HCT116 (cell line): ENCODE data around the gene C3orf52.

ENCODE experiments used
- EZH2 ChIP-seq: fragments of 200-600 bp; sonication (generic); IDR thresholded peaks from 2 replicates; pipeline ENCODE4 v1.6.1; 2017; ENCODE audit warnings: antibody characterized with exemption, mixed run types
- EZH2phosphoT487 ChIP-seq: fragments of 200-600 bp; IDR thresholded peaks from 2 replicates; pipeline ENCODE4 v1.6.1; 2018; ENCODE audit warnings: antibody characterized with exemption, borderline replicate concordance
- JUND ChIP-seq: IDR thresholded peaks from 2 replicates; pipeline ENCODE4 v1.6.1; 2012
- POLR2A ChIP-seq: IDR thresholded peaks from 2 replicates; pipeline ENCODE4 v1.7.0; 2011; ENCODE audit warnings: borderline replicate concordance; ENCODE audit not compliant: insufficient read depth, insufficient read length; ENCODE audit errors: extremely low read depth
- RAD21 ChIP-seq: IDR thresholded peaks from 2 replicates; pipeline ENCODE4 v1.6.1; 2012; ENCODE audit warnings: low read depth, mild to moderate bottlenecking
- SP1 ChIP-seq: IDR thresholded peaks from 2 replicates; pipeline ENCODE4 v1.6.1; 2012; ENCODE audit warnings: low read depth
- ZNF274 ChIP-seq: fragments of 200-500 bp; sonication (Bioruptor generic); IDR thresholded peaks from 2 replicates; pipeline ENCODE4 v1.6.1; 2014; ENCODE audit warnings: mild to moderate bottlenecking, low read depth, low read length, inconsistent platforms
- TF ChIP-seq, protein P1 (sequence below): IDR thresholded peaks from 2 replicates; pipeline ENCODE4 v1.6.1; 2011; ENCODE audit warnings: mild to moderate bottlenecking, low read length, moderate library complexity; ENCODE audit not compliant: insufficient replicate concordance; ENCODE audit errors: extremely low read depth
- TF ChIP-seq, protein P2 (sequence below), 3 experiments: fragments of 200-600 bp in 1 of 3; sonication (generic) in 1 of 3; IDR thresholded peaks in 2 of 3; conservative IDR thresholded peaks in 1 of 3; 2 replicates each; pipeline ENCODE4 v1.5.1; 2012 to 2017; ENCODE audit warnings: low read depth in 2 of 3, low read length in 2 of 3, antibody characterized with exemption in 1 of 3, borderline replicate concordance in 1 of 3, control low read depth in 1 of 3, mild to moderate bottlenecking in 1 of 3, mixed read lengths in 1 of 3, mixed run types in 1 of 3, moderate library complexity in 1 of 3; ENCODE audit not compliant: insufficient read depth in 1 of 3

- no peak for TF ChIP-seq RAD21
- no peak for TF ChIP-seq ZNF274
- TF ChIP-seq POLR2A, result no peak
- no peak for TF ChIP-seq JUND
- TF ChIP-seq, protein P1, sequence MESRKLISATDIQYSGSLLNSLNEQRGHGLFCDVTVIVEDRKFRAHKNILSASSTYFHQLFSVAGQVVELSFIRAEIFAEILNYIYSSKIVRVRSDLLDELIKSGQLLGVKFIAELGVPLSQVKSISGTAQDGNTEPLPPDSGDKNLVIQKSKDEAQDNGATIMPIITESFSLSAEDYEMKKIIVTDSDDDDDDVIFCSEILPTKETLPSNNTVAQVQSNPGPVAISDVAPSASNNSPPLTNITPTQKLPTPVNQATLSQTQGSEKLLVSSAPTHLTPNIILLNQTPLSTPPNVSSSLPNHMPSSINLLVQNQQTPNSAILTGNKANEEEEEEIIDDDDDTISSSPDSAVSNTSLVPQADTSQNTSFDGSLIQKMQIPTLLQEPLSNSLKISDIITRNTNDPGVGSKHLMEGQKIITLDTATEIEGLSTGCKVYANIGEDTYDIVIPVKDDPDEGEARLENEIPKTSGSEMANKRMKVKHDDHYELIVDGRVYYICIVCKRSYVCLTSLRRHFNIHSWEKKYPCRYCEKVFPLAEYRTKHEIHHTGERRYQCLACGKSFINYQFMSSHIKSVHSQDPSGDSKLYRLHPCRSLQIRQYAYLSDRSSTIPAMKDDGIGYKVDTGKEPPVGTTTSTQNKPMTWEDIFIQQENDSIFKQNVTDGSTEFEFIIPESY, result no peak
- TF ChIP-seq, protein P2, sequence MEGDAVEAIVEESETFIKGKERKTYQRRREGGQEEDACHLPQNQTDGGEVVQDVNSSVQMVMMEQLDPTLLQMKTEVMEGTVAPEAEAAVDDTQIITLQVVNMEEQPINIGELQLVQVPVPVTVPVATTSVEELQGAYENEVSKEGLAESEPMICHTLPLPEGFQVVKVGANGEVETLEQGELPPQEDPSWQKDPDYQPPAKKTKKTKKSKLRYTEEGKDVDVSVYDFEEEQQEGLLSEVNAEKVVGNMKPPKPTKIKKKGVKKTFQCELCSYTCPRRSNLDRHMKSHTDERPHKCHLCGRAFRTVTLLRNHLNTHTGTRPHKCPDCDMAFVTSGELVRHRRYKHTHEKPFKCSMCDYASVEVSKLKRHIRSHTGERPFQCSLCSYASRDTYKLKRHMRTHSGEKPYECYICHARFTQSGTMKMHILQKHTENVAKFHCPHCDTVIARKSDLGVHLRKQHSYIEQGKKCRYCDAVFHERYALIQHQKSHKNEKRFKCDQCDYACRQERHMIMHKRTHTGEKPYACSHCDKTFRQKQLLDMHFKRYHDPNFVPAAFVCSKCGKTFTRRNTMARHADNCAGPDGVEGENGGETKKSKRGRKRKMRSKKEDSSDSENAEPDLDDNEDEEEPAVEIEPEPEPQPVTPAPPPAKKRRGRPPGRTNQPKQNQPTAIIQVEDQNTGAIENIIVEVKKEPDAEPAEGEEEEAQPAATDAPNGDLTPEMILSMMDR (IDR thresholded peaks at IDR 0.05 in 2 of 3, conservative IDR thresholded peaks at IDR 0.05 in 1 of 3; ENCODE audit: borderline replicate concordance in 1 of 3, insufficient read depth in 1 of 3, low read depth in 2 of 3, low read length in 2 of 3), result no peak
- TF ChIP-seq EZH2, result no peak
- TF ChIP-seq EZH2phosphoT487, result no peak
- no peak for TF ChIP-seq SP1
These were observed 33.0 kb upstream of the C3orf52 start for GRCh38 chr3:112053229-112053628.
